HL-60 (cell line): Measurements from ENCODE around the gene HIGD2A.
A peak's percentile ranks its signal among the peaks of the same experiment; 100 is the strongest.

Experiments
- DNase-seq, 2 experiments: peaks; one replicate each; pipeline ENCODE4 v3.0.0-alpha.2; 2010 to 2020; ENCODE audit warnings: low read depth in 1 of 2, low spot score in 1 of 2
- H3K27ac ChIP-seq: fragments of 250-450 bp; sonication (Bioruptor Pico); replicated peaks from 2 replicates; pipeline ENCODE4 v1.5.1; 2020; ENCODE audit warnings: mild to moderate bottlenecking, moderate library complexity
- H3K27me3 ChIP-seq: fragments of 250-450 bp; sonication (Bioruptor Pico); 2 replicates; pipeline ENCODE4 v1.5.1; 2021; ENCODE audit warnings: mild to moderate bottlenecking, moderate library complexity; ENCODE audit not compliant: insufficient read depth, poor library complexity, severe bottlenecking
- H3K4me3 ChIP-seq: replicated peaks from 2 replicates; pipeline ENCODE4 v1.5.1; 2011; ENCODE audit warnings: mild to moderate bottlenecking, control low read depth, low read length; ENCODE audit not compliant: insufficient read depth
- CTCF ChIP-seq: IDR thresholded peaks from one replicate; pipeline ENCODE4 v1.5.1; 2011; ENCODE audit warnings: low read length, control low read depth, inconsistent platforms; ENCODE audit not compliant: insufficient read depth
- GABPA ChIP-seq: IDR thresholded peaks from 2 replicates; pipeline ENCODE4 v1.6.1; 2012; ENCODE audit warnings: low read depth
- POLR2AphosphoS5 ChIP-seq: IDR thresholded peaks from 2 replicates; pipeline ENCODE4 v1.6.1; 2012; ENCODE audit warnings: low read depth
- REST ChIP-seq: IDR thresholded peaks from 2 replicates; pipeline ENCODE4 v1.6.1; 2012; ENCODE audit warnings: low read depth; ENCODE audit not compliant: insufficient replicate concordance
- SPI1 ChIP-seq: IDR thresholded peaks from 2 replicates; pipeline ENCODE4 v1.6.1; 2012; ENCODE audit warnings: low read depth, mild to moderate bottlenecking, borderline replicate concordance

HIGD2A gene

GRCh38 chr5:176356179-176356566, 32.4 kb upstream of the HIGD2A start:
- no peak overlapping the region for H3K27ac ChIP-seq
- H3K27me3 ChIP-seq, result no peaks in the 10 kb centered on the region
- no peak overlapping the region for H3K4me3 ChIP-seq
- no peak for DNase-seq
- TF ChIP-seq POLR2AphosphoS5, result no peak
- TF ChIP-seq GABPA, result no peak
- no peak for TF ChIP-seq REST
- no peak for TF ChIP-seq SPI1
- TF ChIP-seq CTCF, result no peak

GRCh38 chr5:176359658-176360057, 28.9 kb upstream of the HIGD2A start:
- DNase-seq, result no peak
- Histone ChIP-seq H3K4me3 (no peak overlapping the region), H3K27ac (no peak overlapping the region), H3K27me3 (no peaks in the 10 kb centered on the region)
- TF ChIP-seq CTCF, result no peak
- no peak for TF ChIP-seq GABPA

- TF ChIP-seq GABPA (no peak), CTCF (no peak), SPI1 (no peak), POLR2AphosphoS5 (no peak), REST (no peak)
- peak overlapping the region; percentile 64 for H3K27ac ChIP-seq
- H3K4me3 ChIP-seq, result peak overlapping the region; percentile 99
- DNase-seq, result peak in 1 of 2 experiments; percentile 16
- H3K27me3 ChIP-seq, result peaks cover 4% of the 10 kb centered on the region
These were observed 27.6 kb upstream of the HIGD2A start for GRCh38 chr5:176360894-176361436.

GRCh38 chr5:176361437-176362232, 26.9 kb upstream of the HIGD2A start, which contains the start of gene KIAA1191:
KIAA1191 (minus strand) TSS chr5:176361764; CDS start chr5:176359508, 2,256 bp downstream.
- Histone ChIP-seq H3K27me3 (peaks cover 11% of the 10 kb centered on the region), H3K27ac (peak within 1 kb of the TSS; percentile 64), H3K4me3 (peak within 1 kb of the TSS; percentile 99)
- peak; percentile 88 to 95 for DNase-seq
- peak; percentile 62; the same call in 1 of the 2 replicates for TF ChIP-seq POLR2AphosphoS5
- TF ChIP-seq REST, result no peak
- TF ChIP-seq SPI1, result no peak; the same call in 1 of the 2 replicates
